ENCODE measurements around the gene ELF4.

DNA sequence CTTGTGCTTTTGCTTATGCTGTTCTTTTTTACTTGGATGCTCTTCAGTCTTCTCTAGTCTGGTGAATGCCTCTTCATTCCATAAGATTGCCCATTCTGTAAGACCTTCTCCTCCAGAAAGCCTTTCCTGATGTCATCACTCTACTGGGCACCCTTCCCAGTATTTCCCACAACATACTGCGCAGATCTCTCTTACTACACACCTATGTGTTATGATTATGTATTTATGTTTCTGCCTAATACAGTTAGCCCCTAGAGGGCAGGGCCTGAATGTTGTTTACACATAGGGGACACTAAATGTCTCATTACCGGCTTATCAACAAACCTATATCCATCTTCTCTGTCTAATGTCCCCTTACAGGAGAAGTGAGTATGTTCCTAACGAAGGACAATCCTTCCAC, 34.2 kb upstream of the ELF4 start:
- TF ChIP-seq, protein P1, sequence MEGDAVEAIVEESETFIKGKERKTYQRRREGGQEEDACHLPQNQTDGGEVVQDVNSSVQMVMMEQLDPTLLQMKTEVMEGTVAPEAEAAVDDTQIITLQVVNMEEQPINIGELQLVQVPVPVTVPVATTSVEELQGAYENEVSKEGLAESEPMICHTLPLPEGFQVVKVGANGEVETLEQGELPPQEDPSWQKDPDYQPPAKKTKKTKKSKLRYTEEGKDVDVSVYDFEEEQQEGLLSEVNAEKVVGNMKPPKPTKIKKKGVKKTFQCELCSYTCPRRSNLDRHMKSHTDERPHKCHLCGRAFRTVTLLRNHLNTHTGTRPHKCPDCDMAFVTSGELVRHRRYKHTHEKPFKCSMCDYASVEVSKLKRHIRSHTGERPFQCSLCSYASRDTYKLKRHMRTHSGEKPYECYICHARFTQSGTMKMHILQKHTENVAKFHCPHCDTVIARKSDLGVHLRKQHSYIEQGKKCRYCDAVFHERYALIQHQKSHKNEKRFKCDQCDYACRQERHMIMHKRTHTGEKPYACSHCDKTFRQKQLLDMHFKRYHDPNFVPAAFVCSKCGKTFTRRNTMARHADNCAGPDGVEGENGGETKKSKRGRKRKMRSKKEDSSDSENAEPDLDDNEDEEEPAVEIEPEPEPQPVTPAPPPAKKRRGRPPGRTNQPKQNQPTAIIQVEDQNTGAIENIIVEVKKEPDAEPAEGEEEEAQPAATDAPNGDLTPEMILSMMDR (IDR thresholded peaks at IDR 0.05): no peak
- no peak for TF ChIP-seq EZH2phosphoT487 (IDR thresholded peaks at IDR 0.05)
